ENCODE results near the gene RTP1.
A peak's percentile ranks its signal among the peaks of the same experiment; 100 is the strongest.
"Not testable (repeated sequence)": the region's sequence is repeated elsewhere in the genome, so short reads cannot be mapped to it uniquely, and the experiment has no call there.

RTP1 gene, protein sequence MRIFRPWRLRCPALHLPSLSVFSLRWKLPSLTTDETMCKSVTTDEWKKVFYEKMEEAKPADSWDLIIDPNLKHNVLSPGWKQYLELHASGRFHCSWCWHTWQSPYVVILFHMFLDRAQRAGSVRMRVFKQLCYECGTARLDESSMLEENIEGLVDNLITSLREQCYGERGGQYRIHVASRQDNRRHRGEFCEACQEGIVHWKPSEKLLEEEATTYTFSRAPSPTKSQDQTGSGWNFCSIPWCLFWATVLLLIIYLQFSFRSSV
- 0 reads per million in 18 experiments for total RNA-seq

DNA sequence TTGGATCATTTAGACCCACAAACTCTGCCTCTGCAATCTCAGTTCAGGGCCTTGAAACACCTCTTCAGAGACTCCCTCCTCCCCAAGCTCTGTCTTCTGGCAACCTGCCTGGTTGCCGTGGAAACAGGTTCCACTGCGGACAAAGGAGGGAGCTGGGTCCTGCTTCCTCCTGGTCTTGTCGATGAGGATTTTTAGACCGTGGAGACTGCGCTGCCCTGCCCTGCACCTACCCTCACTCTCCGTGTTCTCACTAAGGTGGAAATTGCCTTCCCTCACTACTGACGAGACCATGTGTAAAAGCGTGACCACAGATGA is at the start of gene RTP1:
Gene RTP1 (plus strand): TSS at position 152 of the 315 bp plus-strand sequence. CDS start 30 bp downstream, at position 182.
- DNase-seq: no peak

DNA sequence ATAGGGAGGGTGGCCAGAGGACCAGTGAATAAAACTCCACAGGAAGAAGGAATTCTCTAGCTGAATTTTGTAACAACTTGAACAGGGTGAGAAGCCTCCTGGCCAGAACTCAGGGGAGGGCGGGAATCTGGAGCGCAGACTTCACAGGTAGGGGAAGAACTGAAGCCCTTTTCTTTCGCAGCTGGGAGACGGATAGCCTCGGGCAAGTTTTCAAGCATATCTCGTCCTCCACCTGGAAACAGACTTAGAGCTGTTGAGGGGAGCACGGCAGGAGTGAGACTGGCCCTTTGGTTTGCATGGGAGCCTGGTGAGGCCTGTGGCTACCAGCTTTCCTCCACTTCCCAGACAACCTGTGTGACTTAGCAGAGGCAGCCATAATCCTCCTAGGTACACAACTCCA is 47.1 kb upstream of the RTP1 start:
- DNase-seq: no peak

DNA sequence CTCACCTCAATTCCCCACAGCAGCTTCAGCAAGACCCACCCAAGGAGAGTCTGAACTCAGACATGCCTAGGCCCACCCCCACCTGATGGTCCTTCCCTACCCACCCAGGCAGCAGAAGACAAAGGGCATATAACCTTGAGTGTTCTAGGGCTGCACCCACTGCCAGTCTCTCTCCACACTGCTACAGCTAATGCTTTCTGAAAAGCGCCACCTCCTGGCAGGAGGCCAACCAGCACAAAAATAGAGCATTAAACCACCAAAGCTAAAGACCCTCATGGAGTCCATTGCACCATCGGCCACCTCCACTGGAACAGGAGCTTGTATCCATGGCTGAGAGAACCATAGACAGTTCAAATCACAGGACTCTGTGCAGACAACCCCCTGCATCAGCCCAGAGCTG is 46.7 kb upstream of the RTP1 start:
- peak; percentile 25 to 41 for DNase-seq

DNA sequence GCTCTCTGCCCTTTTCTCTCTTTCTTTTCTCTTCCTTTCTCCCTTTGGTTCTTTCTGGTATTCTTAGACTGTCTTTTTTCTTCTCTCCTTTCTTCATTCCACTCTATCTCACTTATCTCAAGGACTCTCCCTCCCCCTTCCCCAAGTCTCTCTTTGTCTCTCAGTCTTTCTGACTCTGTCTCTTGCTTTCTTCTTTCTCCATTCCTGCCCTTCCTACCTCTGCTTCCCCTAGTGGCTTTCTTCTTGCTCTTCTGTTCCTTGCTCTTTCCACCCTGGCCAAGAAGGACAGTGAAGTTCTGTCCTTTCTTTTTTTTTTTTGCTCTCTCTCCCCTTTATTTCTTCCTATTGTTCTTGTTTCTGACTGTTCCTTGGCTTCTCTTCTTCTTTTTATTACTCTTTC is 35.7 kb upstream of the RTP1 start:
- DNase-seq: no peak

DNA sequence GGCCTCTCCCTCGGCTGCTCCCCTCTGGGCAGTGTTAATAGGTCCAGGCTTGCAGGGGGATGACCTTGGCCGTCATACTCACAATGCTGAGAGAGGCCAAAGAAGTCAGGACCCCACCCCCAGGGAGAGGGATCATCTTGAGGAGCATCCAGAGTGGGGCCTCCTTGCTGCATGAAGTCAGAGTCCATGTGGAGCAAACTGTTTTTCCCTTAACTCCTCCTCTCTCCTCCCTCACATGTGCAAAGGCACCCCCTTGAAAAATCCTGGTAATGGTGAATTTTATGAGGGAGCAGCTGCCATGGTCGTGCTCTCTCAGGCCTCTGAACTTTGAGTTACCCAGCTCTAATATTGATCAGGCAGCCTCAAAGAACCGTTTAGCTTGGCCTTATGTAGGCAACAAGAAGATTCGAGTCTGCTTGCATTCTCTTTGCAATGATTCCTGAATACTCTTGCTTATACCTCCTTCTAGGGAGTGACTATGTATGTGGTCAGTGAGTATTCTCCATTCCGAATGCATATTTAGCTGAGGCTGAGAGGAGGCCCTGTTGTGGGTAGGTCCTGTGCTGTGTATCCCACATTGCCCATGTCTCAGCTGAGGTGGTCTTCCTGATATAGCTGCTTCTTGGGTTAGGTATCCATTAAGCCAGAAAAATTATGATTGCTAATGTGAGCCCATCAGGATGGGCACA is 34.9 kb upstream of the RTP1 start:
- DNase-seq: no peak

DNA sequence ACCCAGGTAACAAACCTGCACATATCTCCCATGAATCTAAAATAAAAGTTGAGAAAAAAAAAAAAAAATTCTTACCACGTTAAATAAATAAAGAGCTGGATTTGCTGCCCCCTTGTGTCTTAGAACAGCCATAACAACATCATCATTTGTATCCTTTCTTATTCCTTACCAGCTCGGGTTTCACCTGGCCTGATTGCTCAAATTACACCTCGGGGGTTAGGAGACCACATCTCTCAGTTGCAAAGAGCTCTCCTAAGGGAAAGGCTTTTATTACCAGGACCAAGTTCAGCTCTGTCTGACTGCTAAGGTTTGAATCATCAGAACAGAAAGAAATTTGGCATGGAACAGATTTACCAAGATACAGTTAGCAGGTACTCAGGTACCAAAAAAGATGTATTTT is 32.1 kb upstream of the RTP1 start:
- DNase-seq: peak; percentile 36 to 57

DNA sequence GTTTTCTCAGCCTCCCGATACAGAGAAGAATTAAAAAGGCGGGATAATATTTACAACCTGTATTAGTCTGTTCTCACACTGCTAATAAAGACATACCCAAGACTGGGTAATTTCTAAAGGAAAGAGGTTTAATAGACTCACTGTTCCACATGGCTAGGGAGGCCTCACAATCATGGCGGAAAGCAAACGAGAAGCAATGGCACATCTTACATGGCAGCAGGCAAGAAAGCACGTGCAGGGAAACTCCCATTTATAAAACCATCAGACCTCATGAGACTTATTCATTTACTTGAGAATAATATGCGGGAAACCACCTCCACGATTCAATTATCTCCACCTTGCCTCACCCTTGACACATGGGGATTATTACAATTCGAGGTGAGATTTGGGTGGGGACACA is 30.5 kb upstream of the RTP1 start:
- DNase-seq: no peak

DNA sequence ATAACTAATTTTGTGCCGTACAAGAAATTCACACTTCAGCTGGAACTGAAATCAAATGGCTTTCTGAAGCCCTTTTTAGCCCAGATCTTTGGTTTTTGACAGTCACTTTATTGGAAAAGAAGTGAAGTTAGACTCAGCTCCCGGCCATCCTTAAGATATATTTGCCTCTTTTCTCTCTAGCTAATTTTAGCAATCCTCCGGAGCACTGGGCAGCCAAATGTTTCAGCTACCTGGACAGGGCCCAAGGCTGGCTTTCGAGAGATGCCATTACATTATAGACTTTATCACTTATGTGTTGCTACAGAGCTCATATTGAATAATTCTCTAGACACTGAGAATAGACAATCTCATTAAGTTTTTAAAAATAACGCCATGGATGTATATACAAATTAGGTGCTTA is 29.5 kb upstream of the RTP1 start:
- DNase-seq: no peak

DNA sequence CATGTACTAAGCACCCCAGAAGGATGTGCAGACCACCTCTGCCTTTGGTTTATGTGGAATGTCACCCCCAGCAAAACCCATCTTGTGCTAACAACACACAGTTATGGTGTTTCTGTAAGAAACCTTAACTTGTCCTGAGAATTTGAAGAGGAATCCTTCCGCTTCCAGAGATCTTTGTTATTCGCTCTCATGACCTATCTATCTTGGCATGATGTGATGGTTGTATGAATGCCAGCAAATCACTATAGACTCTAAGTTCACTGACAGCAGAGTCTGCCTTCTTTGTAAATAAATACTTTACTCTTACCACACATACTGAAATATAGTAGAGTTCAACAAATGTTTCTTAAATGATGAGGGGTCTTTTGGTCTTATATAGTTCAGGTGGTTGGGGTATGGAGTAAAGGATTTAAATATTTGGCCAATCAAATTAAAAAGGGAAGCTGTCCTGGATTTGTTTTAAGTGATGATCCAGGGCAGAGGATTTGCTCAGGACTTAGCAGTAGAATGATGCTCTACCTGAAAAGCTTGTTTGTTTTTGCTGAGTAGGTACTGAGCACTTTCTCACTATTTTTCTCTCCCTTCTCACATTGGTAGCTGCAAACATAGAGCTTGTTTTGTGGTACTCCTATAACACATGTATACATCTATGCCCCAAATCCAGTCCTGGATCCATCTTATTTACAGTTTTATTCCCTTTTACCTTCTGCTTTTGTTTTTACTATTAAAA is 27.9 kb upstream of the RTP1 start:
- DNase-seq: no peak

DNA sequence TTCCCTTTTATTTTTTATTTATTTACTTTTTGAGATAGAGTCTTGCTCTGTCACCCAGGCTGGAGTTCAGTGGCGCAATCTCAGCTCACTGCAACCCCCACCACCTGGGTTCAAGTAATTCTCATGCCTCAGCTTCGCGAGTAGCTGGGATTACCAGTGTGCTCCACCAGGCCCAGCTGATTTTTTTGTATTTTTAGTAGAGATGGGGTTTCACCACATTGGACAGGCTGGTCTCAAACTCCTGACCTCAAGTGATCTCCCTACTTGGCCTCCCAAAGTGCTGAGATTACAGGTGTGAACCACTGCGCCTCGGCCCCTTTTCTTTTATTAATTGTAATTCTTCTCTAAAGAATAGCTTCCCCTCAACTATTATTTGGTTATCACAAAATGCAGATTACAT is 26.4 kb upstream of the RTP1 start:
- DNase-seq: not testable (repeated sequence)

DNA sequence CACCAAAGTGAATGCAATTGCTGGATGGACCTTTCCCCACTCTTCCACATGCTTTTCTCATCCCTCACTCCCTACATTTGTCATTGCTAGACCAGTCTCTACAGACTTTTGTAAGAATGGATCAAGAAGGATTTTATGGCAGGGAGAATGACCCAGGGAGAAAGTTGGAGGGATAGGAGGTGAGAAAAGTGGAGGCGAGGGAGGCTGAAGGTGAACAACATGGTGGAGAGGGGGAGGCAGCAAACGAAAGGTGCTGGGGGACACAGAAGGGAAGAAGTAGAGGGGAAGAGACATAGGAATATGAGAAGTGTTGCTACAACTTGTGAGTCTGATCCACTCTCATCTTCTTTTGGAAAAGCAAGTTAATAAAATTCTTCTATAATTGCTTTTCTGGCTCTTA is 24.4 kb upstream of the RTP1 start:
- DNase-seq: no peak

DNA sequence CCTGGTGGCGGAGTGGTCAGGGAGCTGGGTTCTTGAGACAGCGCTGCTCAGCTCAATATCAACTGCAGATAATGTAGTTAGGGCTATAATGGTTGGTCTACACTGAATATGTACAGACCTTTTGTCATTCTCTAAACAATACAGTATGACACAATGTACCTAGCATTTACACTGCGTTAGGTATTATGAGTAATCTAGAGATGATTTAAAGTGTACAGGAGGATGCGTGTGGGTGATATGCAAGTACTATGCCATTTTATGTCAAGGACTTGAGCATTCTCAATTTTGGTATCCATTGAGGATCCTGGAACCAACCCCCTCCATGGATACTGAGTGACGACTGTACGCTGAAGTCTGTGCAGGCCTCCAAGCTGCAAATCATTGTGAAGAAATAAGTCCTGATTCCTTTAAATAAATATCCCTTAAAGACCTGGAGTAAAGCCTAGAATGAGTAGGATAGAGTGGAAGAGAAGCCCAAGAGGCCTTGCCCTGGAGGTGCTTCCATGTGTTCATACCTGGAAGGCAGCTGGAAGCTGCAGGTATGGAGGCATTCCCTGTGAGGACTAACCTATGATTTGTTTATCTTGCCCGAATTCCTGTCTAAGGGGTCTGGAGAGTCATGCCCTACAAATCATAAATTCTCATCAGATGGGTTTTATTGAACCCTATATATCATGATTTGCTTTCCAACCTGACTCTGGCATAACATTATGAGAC is 15.7 kb upstream of the RTP1 start:
- no peak for DNase-seq

DNA sequence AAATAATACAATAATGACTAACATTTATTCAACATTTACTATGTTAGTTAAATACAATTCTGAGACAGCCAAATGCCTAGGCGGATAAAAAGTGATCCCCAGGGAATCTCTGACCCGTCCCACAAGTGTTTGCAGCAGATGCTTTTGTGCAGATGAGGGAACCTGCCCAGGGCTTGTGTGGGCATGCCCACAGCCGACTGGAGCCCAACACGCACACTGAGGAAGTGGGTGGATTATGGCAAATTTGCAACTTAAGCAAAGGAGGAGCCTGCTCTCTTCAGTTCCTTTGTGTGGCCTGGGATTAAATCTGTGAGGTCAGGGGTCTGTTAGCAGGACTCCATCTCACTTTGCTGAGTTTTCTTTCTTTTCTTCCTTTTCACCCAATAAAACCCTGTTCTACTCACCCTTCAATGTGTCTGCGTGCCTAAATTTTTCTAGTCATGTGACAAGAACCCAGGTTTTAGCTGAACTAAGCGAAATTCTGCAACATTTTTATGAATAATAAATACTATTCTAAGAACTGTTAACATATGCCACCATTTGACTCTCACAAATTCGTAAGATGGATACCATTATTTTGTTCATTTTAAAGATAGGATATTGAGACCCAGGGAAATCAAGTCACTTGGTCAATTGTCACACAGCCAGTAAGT is 13.9 kb upstream of the RTP1 start:
- DNase-seq: peak; percentile 35 to 59

DNA sequence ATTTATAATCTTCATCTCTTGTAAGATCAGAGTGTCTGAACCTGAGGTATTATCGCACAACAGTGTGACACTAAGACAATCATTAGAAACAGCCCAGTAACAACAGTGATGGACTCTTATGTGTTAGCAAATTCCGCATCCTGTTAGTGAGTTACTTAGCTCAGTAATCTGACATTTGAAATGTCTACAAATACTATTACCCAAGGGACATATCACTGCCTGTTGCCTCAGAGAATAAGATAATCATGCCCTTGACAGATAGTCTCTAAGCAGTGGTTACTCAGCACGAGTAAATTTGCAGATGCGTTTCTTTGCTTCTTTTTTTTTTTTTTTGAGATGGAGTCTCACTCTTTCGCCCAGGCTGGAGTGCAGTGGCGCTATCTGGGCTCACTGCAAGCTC is 13.4 kb upstream of the RTP1 start:
- no peak for DNase-seq

DNA sequence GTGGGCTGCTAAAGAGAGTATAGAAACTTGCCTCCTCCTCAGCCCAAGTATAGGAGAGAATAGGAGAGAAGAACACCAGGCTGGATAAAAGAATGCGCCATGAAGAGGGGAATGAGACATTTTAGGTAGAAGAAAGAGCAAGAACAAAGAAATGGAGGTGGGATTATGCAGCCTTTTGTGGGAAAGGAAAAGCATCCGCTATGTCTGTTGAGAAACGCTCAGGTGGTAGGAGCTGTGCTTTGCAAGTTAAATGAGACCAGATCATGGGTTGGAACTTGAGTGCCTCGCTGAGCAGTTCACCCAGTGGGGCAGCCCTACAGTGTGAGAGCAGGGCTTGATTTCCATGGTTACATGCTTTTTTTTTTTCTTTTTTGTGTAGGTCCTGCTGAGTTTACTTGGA is 11.5 kb upstream of the RTP1 start:
- DNase-seq: no peak

DNA sequence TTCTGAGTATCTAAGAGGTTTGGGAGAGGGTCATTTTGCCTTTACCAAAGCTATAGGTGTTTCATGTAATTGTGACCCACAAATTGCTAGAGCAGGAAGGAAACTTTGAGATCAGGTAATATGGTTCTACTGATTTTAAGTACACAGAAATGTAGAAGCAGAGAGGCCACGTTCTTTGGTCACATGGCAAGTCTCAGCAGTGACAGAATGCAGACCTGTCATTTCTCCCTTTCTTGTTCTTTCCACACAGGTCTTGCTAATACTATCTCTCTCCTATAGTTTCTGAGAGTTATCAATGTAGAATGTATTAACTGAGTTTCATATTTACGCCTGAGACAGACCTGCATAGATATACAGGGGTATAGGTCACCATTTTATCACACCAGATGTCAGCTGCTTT is 10.9 kb upstream of the RTP1 start:
- no peak for DNase-seq

DNA sequence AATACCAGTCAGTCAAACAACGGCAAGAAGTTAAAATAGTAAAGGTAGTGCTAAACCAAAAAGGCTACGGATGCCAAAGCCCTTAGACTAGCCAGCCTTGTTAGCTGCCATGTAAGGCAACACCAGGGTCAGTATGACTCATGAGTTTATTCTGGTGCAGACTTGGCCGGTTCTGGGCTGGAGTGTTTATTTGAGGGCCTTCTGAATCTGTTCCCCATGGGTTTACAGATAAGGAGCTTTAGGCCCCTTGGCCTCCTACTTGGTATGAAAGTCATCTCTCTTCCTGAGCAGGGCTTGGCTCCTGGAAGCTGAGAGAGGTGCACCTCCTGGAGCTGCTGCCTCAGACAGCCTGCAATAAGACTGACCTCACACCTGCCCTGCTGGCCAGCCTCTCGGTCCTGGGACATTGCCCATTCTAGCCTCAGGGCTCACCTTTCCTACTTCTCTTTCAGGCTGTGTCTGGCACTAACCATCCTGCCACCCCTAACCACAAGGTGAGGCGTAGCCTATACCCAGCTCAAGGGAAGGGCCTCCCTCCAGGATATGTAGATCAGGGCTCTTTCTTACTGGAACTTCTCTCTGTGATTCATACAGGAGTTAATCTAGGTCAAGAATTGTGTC is 10.4 kb upstream of the RTP1 start:
- no peak for DNase-seq

DNA sequence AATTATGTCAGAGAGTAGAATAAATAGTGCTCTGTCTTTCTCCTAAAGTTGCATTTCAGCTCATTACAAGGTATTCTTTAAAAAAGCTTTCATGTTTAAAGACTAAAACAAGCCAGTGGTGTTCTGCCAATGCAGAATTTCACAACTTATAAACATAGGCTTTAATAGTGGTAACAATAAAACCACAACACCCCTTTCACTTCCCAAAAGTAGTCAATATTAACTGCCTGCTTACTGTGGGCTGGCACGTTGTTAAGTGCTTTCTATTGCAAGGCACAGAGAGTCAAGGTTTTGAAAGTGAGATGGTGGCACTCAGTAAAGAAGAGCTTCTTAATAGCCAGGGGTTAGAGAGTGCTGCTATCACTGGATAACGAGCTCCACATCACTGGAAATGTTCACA is 8.4 kb upstream of the RTP1 start:
- DNase-seq: peak; percentile 14 to 45

DNA sequence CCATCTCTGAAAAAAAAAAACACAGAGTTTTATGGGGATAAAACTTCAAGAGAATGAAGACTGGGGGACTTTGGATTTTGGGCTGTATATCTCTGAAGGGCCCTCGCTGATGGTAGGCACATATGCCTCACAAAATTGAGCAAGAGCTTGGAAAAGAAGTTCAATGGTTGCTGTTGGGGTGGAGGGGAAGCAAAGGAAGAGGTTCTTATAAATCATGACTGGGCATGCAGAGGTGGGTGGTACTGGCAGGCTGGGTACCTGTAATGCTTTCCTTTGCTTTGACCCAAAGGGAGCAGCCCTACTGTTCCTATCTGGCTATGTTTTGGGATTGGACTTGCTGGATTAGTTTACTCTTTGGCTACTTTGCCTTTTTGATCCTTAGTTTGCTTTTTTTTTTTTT is 6.0 kb upstream of the RTP1 start:
- no peak for DNase-seq

DNA sequence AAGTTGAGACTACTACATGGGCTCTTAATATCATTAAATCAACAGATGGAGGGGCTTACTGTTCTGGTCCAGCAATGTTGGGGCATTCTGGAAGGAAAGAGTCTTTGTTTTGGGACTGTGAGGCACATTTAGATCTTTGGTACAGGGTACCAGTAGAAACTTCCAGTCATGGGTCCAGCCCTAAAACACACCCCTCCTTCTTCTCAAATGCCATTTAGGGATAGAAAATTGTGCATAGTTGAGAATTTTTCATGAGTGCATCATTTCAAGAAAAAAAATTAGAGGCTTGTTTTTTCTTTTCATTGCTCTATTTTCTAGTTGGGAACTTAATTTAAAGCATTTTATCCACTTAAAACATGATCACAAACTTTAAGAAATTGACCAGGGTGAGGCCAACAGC is 4.1 kb upstream of the RTP1 start:
- DNase-seq: no peak

DNA sequence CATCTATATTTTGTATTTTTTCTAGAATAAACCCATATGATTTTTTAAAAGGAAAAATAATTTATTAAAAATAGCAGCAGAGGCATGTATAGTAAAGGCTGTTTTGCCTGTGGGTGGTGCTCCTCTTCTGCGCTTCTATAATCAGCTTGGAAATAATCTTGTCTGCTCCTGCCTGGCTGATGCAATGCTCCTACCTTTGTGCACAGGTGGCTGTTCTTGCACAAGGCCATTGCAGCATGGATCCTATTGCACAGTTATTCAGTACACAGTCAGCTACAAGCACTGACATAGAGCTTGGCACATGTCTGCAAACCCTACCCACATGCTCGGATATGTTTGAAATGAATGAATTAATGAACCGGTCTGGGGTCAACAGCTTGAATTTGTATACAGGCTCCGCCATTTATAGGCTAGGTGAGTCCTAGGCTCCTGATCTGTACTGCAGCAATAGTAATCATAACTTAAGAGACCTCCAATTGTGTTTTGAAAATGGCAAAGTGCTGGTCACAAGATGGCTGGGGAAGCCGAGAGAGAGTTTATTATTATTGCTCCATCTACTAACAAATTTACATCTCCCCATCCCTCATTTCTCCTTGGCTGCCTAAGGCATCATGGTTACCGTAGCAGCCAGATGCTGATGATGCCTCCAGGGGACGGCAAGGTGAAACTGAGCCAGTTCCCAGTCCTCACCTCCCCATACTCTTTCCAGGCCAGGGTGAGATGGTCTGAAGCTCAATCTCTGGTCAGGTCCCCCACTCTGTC is 532 bp upstream of the RTP1 start:
- DNase-seq: no peak

DNA sequence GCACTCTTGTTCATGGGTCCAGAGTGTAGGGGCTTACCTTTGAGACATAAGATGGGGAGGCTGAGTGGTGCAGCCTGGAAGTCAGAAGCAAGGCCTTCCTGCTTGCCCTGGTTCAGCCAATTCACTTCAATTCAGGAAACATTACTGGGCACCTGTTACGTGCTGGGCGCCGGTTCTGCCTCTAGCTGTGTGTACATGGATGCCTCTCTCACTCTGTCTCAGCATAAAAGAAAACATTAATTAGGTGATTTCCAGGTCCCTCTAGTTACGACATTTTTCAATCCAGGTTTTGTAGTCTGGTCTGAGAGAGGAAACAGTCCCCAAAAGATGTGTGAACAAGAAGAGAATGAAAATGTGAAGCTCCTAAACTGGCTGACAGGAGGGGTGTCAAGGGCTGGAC is 1.2 kb downstream of the RTP1 start:
- no peak for DNase-seq

Data from inflammatory macrophage (primary cell).